WTC11 (cell line): ENCODE data around the gene PDLIM4. TPM values are rescaled to one million over a fixed set of nuclear protein-coding genes. Genes with fewer than 3 reads are reported as not detected.

Source experiments
- ATAC-seq: fragments of 200-7000 bp; cut with Tn5 transposase; 2 replicates; pipeline ENCODE4 v1.10.0; 2021; ENCODE audit warnings: mild to moderate bottlenecking, moderate library complexity
- CTCF ChIA-PET: fragments of 300-600 bp; sonication (Branson Sonifier 250); formaldehyde crosslinking; loops from one replicate; lab custom pipeline; 2021; ENCODE audit warnings: antibody characterized with exemption; lab: Charles Lee
- POLR2A ChIA-PET: fragments of 350-600 bp; sonication (Branson Sonifier 250); formaldehyde crosslinking; loops from one replicate; lab custom pipeline; 2021; ENCODE audit warnings: antibody characterized with exemption; lab: Charles Lee
- DNase-seq: peaks from one replicate; pipeline ENCODE4 v3.0.0; 2021; ENCODE audit warnings: low spot score
- H3K27ac Mint-ChIP-seq: 2 replicates; pipeline ENCODE4 v1.8.0; 2021; ENCODE audit warnings: mixed read lengths
- H3K27me3 Mint-ChIP-seq: 2 replicates; pipeline ENCODE4 v1.8.0; 2021; ENCODE audit warnings: low read depth, mild to moderate bottlenecking, moderate library complexity, mixed read lengths
- H3K36me3 Mint-ChIP-seq: 2 replicates; pipeline ENCODE4 v1.8.0; 2021; ENCODE audit warnings: mixed read lengths
- H3K4me1 Mint-ChIP-seq: 2 replicates; pipeline ENCODE4 v1.8.0; 2022; ENCODE audit warnings: mixed read lengths
- H3K4me3 Mint-ChIP-seq: 2 replicates; pipeline ENCODE4 v1.8.0; 2021; ENCODE audit warnings: mild to moderate bottlenecking, moderate library complexity, mixed read lengths
- H3K9me3 Mint-ChIP-seq: 2 replicates; pipeline ENCODE4 v1.8.0; 2021; ENCODE audit warnings: mixed read lengths
- FOXP1 ChIP-seq: sonication (generic); formaldehyde crosslinking; IDR thresholded peaks from 2 replicates; pipeline ENCODE4 v1.8.0; 2022; ENCODE audit warnings: missing genetic modification reagents, mild to moderate bottlenecking, moderate library complexity, borderline replicate concordance
- GABPB1 ChIP-seq: sonication (generic); formaldehyde crosslinking; IDR thresholded peaks from 2 replicates; pipeline ENCODE4 v1.8.1; 2023; ENCODE audit warnings: mild to moderate bottlenecking, missing genetic modification reagents
- IRF2 ChIP-seq: sonication (generic); formaldehyde crosslinking; IDR thresholded peaks from 2 replicates; pipeline ENCODE4 v1.8.0; 2022; ENCODE audit warnings: low read depth, missing genetic modification reagents, borderline replicate concordance
- JAZF1 ChIP-seq: fragments of 250-450 bp; sonication (Bioruptor Pico); IDR thresholded peaks from 2 replicates; pipeline ENCODE4 v1.9.0; 2021; ENCODE audit warnings: moderate library complexity, mild to moderate bottlenecking, inconsistent platforms
- KAT7 ChIP-seq: sonication (generic); formaldehyde crosslinking; IDR thresholded peaks from 2 replicates; pipeline ENCODE4 v1.8.1; 2023; ENCODE audit warnings: missing genetic modification reagents, mild to moderate bottlenecking, borderline replicate concordance
- MYBL2 ChIP-seq: sonication (generic); formaldehyde crosslinking; IDR thresholded peaks from 2 replicates; pipeline ENCODE4 v1.8.1; 2023; ENCODE audit warnings: mild to moderate bottlenecking, moderate library complexity, missing genetic modification reagents
- TEAD4 ChIP-seq: sonication (generic); formaldehyde crosslinking; IDR thresholded peaks from 2 replicates; pipeline ENCODE4 v1.8.0; 2022; ENCODE audit warnings: mild to moderate bottlenecking, missing genetic modification reagents
- ZNF121 ChIP-seq: sonication (generic); formaldehyde crosslinking; IDR thresholded peaks from 2 replicates; pipeline ENCODE4 v1.8.0; 2023; ENCODE audit warnings: missing genetic modification reagents
- ZNF138 ChIP-seq: sonication (generic); formaldehyde crosslinking; conservative IDR thresholded peaks from 2 replicates; pipeline ENCODE4 v1.8.1; 2022; ENCODE audit warnings: mild to moderate bottlenecking, moderate library complexity, missing genetic modification reagents
- ZNF232 ChIP-seq: sonication (generic); formaldehyde crosslinking; IDR thresholded peaks from 2 replicates; pipeline ENCODE4 v1.8.0; 2022; ENCODE audit warnings: mild to moderate bottlenecking, missing genetic modification reagents
- ZNF671 ChIP-seq: fragments of 250-450 bp; sonication (Bioruptor Pico); IDR thresholded peaks from 2 replicates; pipeline ENCODE4 v1.8.0; 2021; ENCODE audit warnings: mild to moderate bottlenecking
- total RNA-seq: library from RNA; stranded (reverse); gene quantifications from 3 replicates; pipeline ENCODE4 v1.2.3, GENCODE V29; 2021
- TF ChIP-seq, protein P1 (sequence below): sonication (generic); formaldehyde crosslinking; IDR thresholded peaks from 2 replicates; pipeline ENCODE4 v1.8.1; 2023; ENCODE audit warnings: mild to moderate bottlenecking, missing genetic modification reagents, moderate library complexity
- TF ChIP-seq, protein P2 (sequence below): sonication (generic); formaldehyde crosslinking; IDR thresholded peaks from 2 replicates; pipeline ENCODE4 v1.8.0; 2022; ENCODE audit warnings: mild to moderate bottlenecking, missing genetic modification reagents
- TF ChIP-seq, protein P3 (sequence below): sonication (generic); formaldehyde crosslinking; IDR thresholded peaks from 2 replicates; pipeline ENCODE4 v1.8.1; 2022; ENCODE audit warnings: low read depth, missing genetic modification reagents, borderline replicate concordance
- TF ChIP-seq, protein P4 (sequence below): sonication (generic); formaldehyde crosslinking; conservative IDR thresholded peaks from 2 replicates; pipeline ENCODE4 v1.8.1; 2022; ENCODE audit warnings: mild to moderate bottlenecking, missing genetic modification reagents
- TF ChIP-seq, protein P5 (sequence below): sonication (generic); formaldehyde crosslinking; IDR thresholded peaks from 2 replicates; pipeline ENCODE4 v1.8.0; 2023; ENCODE audit warnings: missing genetic modification reagents
- TF ChIP-seq, protein P6 (sequence below): sonication (generic); formaldehyde crosslinking; IDR thresholded peaks from 2 replicates; pipeline ENCODE4 v1.8.0; 2023; ENCODE audit warnings: missing genetic modification reagents, mild to moderate bottlenecking, borderline replicate concordance
- TF ChIP-seq, protein P7 (sequence below): sonication (generic); formaldehyde crosslinking; IDR thresholded peaks from 2 replicates; pipeline ENCODE4 v1.8.1; 2023; ENCODE audit warnings: mild to moderate bottlenecking, missing genetic modification reagents
- TF ChIP-seq, protein P8 (sequence below): sonication (generic); formaldehyde crosslinking; IDR thresholded peaks from 2 replicates; pipeline ENCODE4 v1.8.0; 2022; ENCODE audit warnings: mild to moderate bottlenecking, missing genetic modification reagents
- TF ChIP-seq, protein P9 (sequence below): fragments of 250-450 bp; sonication (Bioruptor Pico); conservative IDR thresholded peaks from 2 replicates; pipeline ENCODE4 v1.9.0; 2021; ENCODE audit warnings: mild to moderate bottlenecking

PDLIM4 gene
- total RNA-seq, 1 experiment from 2014 or later, result 11.4 TPM

DNA sequence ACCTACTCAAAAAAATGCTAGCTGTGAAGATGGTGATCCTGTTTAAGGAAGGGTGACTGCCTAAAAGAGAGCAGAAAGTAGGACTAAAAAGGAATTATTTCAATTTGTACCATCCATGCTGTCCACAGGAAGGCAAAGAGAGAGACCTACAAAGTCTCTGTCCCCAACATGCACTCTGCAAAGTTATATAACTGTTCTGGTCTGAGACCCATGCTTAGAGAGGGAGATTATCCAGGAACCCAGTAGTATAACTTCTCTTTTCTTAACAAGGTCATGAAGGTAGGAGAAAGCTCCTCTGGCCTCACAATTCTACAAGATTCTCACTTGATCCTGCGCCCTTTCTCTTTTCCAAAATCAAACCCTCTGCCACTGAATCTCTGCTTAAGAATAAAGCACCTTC, 62.5 kb downstream of the PDLIM4 start:
- TF ChIP-seq, protein P1, sequence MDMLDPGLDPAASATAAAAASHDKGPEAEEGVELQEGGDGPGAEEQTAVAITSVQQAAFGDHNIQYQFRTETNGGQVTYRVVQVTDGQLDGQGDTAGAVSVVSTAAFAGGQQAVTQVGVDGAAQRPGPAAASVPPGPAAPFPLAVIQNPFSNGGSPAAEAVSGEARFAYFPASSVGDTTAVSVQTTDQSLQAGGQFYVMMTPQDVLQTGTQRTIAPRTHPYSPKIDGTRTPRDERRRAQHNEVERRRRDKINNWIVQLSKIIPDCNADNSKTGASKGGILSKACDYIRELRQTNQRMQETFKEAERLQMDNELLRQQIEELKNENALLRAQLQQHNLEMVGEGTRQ (CRISPR knock-in tag), result no peak
- TF ChIP-seq JAZF1 (CRISPR knock-in tag), result no peak
- TF ChIP-seq, protein P2, sequence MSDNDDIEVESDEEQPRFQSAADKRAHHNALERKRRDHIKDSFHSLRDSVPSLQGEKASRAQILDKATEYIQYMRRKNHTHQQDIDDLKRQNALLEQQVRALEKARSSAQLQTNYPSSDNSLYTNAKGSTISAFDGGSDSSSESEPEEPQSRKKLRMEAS (CRISPR knock-in tag), result no peak
- TF ChIP-seq ZNF232 (CRISPR knock-in tag), result no peak
- TF ChIP-seq, protein P3, sequence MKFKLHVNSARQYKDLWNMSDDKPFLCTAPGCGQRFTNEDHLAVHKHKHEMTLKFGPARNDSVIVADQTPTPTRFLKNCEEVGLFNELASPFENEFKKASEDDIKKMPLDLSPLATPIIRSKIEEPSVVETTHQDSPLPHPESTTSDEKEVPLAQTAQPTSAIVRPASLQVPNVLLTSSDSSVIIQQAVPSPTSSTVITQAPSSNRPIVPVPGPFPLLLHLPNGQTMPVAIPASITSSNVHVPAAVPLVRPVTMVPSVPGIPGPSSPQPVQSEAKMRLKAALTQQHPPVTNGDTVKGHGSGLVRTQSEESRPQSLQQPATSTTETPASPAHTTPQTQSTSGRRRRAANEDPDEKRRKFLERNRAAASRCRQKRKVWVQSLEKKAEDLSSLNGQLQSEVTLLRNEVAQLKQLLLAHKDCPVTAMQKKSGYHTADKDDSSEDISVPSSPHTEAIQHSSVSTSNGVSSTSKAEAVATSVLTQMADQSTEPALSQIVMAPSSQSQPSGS (CRISPR knock-in tag), result no peak
- TF ChIP-seq, protein P4, sequence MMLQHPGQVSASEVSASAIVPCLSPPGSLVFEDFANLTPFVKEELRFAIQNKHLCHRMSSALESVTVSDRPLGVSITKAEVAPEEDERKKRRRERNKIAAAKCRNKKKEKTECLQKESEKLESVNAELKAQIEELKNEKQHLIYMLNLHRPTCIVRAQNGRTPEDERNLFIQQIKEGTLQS (CRISPR knock-in tag), result no peak
- no peak for TF ChIP-seq GABPB1 (CRISPR knock-in tag)
- peaks cover 19% of the 10 kb centered on the region for H3K4me1 Mint-ChIP-seq
- CTCF ChIA-PET, result no interaction called here
- no peaks in the 10 kb centered on the region for H3K36me3 Mint-ChIP-seq
- DNase-seq (no peak), ATAC-seq (no peak)
- no peak overlapping the region for H3K4me3 Mint-ChIP-seq
- POLR2A ChIA-PET, result no interaction called here
- H3K27ac Mint-ChIP-seq, result no peak overlapping the region
- H3K9me3 Mint-ChIP-seq, result no peaks in the 10 kb centered on the region
- no peaks in the 10 kb centered on the region for H3K27me3 Mint-ChIP-seq

DNA sequence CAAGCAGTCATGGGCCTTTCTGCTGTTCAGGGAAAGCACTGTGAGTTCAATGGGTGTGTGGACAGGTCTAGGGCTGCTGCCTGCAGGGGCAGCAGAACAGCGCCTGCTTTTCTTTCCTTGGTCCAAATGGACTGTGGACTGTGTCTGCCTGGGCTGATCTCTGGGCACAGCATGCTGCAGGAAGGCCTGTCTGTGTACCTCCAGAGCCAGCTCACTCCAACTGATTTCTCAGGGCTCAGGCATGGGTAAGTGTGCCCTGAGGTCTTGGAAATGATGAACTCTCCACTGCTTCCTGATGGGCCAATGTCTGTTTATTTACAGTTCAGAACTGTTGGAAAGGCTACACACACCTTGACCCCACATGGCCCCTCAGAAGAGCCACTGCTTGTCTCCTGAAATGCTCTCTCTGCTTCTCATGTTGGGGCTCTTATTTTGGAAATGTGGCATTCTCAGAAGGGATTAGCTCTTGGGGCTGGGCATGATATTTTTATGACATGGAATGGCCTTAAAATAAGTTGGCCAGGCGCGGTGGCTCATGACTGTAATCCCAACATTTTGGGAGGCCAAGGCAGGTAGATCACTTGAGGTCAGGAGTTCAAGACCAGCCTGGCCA, 63.7 kb downstream of the PDLIM4 start:
- ChIA-PET CTCF (interaction anchor here (1.4 kb wide), 1 partner anchor 83 kb away, joined by 4 read pairs; no protein-coding TSS in a partner anchor), POLR2A (interaction anchor here (2.8 kb wide), 1 partner anchor 27 kb away, joined by 10 read pairs; the partner anchor contains the start of gene SLC22A4)
- H3K4me1 Mint-ChIP-seq, result peaks cover 19% of the 10 kb centered on the region
- DNase-seq, result no peak
- H3K27me3 Mint-ChIP-seq, result no peaks in the 10 kb centered on the region
- ATAC-seq, result peak; percentile 34
- no peak overlapping the region for H3K4me3 Mint-ChIP-seq
- H3K36me3 Mint-ChIP-seq, result no peaks in the 10 kb centered on the region
- H3K27ac Mint-ChIP-seq, result peak overlapping the region; percentile 40
- no peaks in the 10 kb centered on the region for H3K9me3 Mint-ChIP-seq
- no peak for TF ChIP-seq IRF2 (CRISPR knock-in tag)
- no peak for TF ChIP-seq FOXP1 (CRISPR knock-in tag)
- TF ChIP-seq, protein P5, sequence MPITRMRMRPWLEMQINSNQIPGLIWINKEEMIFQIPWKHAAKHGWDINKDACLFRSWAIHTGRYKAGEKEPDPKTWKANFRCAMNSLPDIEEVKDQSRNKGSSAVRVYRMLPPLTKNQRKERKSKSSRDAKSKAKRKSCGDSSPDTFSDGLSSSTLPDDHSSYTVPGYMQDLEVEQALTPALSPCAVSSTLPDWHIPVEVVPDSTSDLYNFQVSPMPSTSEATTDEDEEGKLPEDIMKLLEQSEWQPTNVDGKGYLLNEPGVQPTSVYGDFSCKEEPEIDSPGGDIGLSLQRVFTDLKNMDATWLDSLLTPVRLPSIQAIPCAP, result no peak
- TF ChIP-seq, protein P6, sequence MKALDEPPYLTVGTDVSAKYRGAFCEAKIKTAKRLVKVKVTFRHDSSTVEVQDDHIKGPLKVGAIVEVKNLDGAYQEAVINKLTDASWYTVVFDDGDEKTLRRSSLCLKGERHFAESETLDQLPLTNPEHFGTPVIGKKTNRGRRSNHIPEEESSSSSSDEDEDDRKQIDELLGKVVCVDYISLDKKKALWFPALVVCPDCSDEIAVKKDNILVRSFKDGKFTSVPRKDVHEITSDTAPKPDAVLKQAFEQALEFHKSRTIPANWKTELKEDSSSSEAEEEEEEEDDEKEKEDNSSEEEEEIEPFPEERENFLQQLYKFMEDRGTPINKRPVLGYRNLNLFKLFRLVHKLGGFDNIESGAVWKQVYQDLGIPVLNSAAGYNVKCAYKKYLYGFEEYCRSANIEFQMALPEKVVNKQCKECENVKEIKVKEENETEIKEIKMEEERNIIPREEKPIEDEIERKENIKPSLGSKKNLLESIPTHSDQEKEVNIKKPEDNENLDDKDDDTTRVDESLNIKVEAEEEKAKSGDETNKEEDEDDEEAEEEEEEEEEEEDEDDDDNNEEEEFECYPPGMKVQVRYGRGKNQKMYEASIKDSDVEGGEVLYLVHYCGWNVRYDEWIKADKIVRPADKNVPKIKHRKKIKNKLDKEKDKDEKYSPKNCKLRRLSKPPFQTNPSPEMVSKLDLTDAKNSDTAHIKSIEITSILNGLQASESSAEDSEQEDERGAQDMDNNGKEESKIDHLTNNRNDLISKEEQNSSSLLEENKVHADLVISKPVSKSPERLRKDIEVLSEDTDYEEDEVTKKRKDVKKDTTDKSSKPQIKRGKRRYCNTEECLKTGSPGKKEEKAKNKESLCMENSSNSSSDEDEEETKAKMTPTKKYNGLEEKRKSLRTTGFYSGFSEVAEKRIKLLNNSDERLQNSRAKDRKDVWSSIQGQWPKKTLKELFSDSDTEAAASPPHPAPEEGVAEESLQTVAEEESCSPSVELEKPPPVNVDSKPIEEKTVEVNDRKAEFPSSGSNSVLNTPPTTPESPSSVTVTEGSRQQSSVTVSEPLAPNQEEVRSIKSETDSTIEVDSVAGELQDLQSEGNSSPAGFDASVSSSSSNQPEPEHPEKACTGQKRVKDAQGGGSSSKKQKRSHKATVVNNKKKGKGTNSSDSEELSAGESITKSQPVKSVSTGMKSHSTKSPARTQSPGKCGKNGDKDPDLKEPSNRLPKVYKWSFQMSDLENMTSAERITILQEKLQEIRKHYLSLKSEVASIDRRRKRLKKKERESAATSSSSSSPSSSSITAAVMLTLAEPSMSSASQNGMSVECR (CRISPR knock-in tag), result no peak
- TF ChIP-seq JAZF1 (CRISPR knock-in tag), result no peak
- TF ChIP-seq, protein P7, sequence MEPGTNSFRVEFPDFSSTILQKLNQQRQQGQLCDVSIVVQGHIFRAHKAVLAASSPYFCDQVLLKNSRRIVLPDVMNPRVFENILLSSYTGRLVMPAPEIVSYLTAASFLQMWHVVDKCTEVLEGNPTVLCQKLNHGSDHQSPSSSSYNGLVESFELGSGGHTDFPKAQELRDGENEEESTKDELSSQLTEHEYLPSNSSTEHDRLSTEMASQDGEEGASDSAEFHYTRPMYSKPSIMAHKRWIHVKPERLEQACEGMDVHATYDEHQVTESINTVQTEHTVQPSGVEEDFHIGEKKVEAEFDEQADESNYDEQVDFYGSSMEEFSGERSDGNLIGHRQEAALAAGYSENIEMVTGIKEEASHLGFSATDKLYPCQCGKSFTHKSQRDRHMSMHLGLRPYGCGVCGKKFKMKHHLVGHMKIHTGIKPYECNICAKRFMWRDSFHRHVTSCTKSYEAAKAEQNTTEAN (CRISPR knock-in tag), result no peak
- TF ChIP-seq ZNF671 (CRISPR knock-in tag), result no peak
- TF ChIP-seq, protein P8, sequence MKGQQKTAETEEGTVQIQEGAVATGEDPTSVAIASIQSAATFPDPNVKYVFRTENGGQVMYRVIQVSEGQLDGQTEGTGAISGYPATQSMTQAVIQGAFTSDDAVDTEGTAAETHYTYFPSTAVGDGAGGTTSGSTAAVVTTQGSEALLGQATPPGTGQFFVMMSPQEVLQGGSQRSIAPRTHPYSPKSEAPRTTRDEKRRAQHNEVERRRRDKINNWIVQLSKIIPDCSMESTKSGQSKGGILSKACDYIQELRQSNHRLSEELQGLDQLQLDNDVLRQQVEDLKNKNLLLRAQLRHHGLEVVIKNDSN, result no peak
- TF ChIP-seq TEAD4, result no peak
- no peak for TF ChIP-seq KAT7
- no peak for TF ChIP-seq MYBL2 (CRISPR knock-in tag)
- TF ChIP-seq ZNF138 (CRISPR knock-in tag), result no peak
- TF ChIP-seq GABPB1 (CRISPR knock-in tag), result no peak
- no peak for TF ChIP-seq ZNF121 (CRISPR knock-in tag)
- TF ChIP-seq, protein P9, sequence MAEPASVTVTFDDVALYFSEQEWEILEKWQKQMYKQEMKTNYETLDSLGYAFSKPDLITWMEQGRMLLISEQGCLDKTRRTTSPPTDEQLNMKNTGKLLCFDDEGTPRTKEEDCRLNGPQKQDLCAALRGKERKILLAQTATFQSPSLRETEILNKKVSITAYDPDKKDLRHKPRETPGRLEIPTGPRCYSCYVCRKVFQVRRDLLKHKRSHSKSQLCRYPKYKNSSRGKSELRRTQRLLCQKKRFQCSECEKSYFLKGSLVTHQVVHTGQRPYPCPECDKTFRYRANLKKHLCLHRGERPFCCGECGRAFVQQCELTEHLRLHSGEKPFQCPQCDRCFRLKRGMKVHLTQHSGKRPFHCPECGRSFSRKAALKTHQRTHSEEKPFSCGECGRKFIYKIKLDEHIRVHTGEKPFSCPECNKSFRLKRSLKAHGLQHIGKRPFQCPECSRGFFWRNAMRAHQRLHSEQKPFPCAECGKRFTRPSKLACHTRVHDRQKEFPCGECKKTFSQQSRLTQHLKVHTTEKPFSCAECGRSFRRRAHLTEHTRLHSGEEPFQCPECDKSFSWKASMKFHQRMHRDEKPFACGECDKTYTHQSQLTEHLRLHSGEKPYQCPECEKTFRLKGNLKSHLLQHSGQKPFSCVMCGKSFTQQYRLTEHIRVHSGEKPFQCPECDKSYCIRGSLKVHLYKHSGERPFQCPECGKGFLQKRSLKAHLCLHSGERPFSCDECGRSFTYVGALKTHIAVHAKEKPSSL (CRISPR knock-in tag), result no peak
